OCI-LY1 (cell line): ENCODE data around the gene MPZL1.

ENCODE experiments used
- H2AFZ ChIP-seq: fragments of 200-600 bp; sonication (generic), shearing (Covaris generic); 2 replicates; pipeline ENCODE4 v1.6.0; 2014; ENCODE audit warnings: antibody characterized with exemption, mild to moderate bottlenecking, low read length
- H3F3A ChIP-seq: fragments of 200-600 bp; sonication (generic), shearing (Covaris generic); 2 replicates; pipeline ENCODE4 v1.6.0; 2014; ENCODE audit warnings: mild to moderate bottlenecking, antibody characterized with exemption, low read length, moderate library complexity; ENCODE audit not compliant: insufficient read depth
- H3K27ac ChIP-seq: fragments of 200-600 bp; sonication (generic); 2 replicates; pipeline ENCODE4 v1.5.1; 2014; ENCODE audit warnings: low read length, mixed run types, mild to moderate bottlenecking, low read depth; ENCODE audit not compliant: poor library complexity, severe bottlenecking
- H3K27me3 ChIP-seq: fragments of 200-600 bp; sonication (generic); 2 replicates; pipeline ENCODE4 v1.6.0; 2014; ENCODE audit warnings: antibody characterized with exemption, mild to moderate bottlenecking, low read length, moderate library complexity; ENCODE audit not compliant: insufficient read depth
- H3K36me3 ChIP-seq: fragments of 200-600 bp; sonication (generic); 2 replicates; pipeline ENCODE4 v1.6.1; 2014; ENCODE audit warnings: mild to moderate bottlenecking, antibody characterized with exemption, low read length, moderate library complexity, mixed read lengths; ENCODE audit not compliant: insufficient read depth
- H3K4me1 ChIP-seq: fragments of 200-600 bp; sonication (generic); 2 replicates; pipeline ENCODE4 v1.5.1; 2014; ENCODE audit warnings: mild to moderate bottlenecking, low read length, moderate library complexity; ENCODE audit not compliant: insufficient read depth, severe bottlenecking
- H3K4me2 ChIP-seq: fragments of 200-600 bp; sonication (generic), shearing (Covaris generic); 2 replicates; pipeline ENCODE4 v1.6.1; 2014; ENCODE audit warnings: low read length
- H3K4me3 ChIP-seq: fragments of 200-600 bp; sonication (generic); 2 replicates; pipeline ENCODE4 v1.5.1; 2014; ENCODE audit warnings: low read length, low read depth, mild to moderate bottlenecking, mixed read lengths; ENCODE audit not compliant: poor library complexity, severe bottlenecking
- H3K79me2 ChIP-seq: fragments of 200-600 bp; shearing (Covaris generic); 2 replicates; pipeline ENCODE4 v1.6.1; 2016; ENCODE audit warnings: mixed run types, low read length, mixed read lengths; ENCODE audit not compliant: insufficient read depth
- H3K9ac ChIP-seq: fragments of 200-600 bp; sonication (generic), shearing (Covaris generic); 2 replicates; pipeline ENCODE4 v1.6.1; 2014; ENCODE audit warnings: mild to moderate bottlenecking, low read length, mixed read lengths
- H3K9me2 ChIP-seq: fragments of 200-600 bp; sonication (generic), shearing (Covaris generic); 2 replicates; pipeline ENCODE4 v1.6.1; 2014; ENCODE audit warnings: low read depth, mild to moderate bottlenecking, low read length, mixed read lengths
- H3K9me3 ChIP-seq: fragments of 200-600 bp; shearing (Covaris generic); 2 replicates; pipeline ENCODE4 v1.6.1; 2014; ENCODE audit warnings: low read length, mixed read lengths
- H4K20me1 ChIP-seq: fragments of 200-600 bp; sonication (generic), shearing (Covaris generic); 2 replicates; pipeline ENCODE4 v1.6.0; 2016; ENCODE audit warnings: mild to moderate bottlenecking, low read length; ENCODE audit not compliant: insufficient read depth
- CTCF ChIP-seq: fragments of 200-600 bp; sonication (generic), shearing (Covaris generic); IDR thresholded peaks from 2 replicates; pipeline ENCODE4 v1.5.1; 2017; ENCODE audit warnings: mild to moderate bottlenecking, antibody characterized with exemption, low read length, moderate library complexity, mixed read lengths
- EZH2 ChIP-seq: fragments of 200-600 bp; sonication (generic), shearing (Covaris generic); IDR thresholded peaks from 2 replicates; pipeline ENCODE4 v1.8.0; 2017; ENCODE audit warnings: borderline replicate concordance, mixed run types, mild to moderate bottlenecking, antibody characterized with exemption, low read length, moderate library complexity, mixed read lengths

Gene MPZL1

GRCh38 chr1:167687919-167688519, 33.8 kb upstream of the MPZL1 start:
- H4K20me1 ChIP-seq, result no peaks in the 10 kb centered on the region
- H3K79me2 ChIP-seq, result no peaks in the 10 kb centered on the region
- H3K36me3 ChIP-seq, result peaks cover 89% of the 10 kb centered on the region
- H3K4me1 ChIP-seq, result peaks cover 16% of the 10 kb centered on the region
- H3K4me2 ChIP-seq, result no peak overlapping the region
- peak overlapping the region; percentile 52 for H3K27ac ChIP-seq
- H3K9ac ChIP-seq, result no peak overlapping the region
- no peaks in the 10 kb centered on the region for H3F3A ChIP-seq
- no peaks in the 10 kb centered on the region for H3K9me3 ChIP-seq
- H3K27me3 ChIP-seq, result no peaks in the 10 kb centered on the region
- TF ChIP-seq CTCF (peak; percentile 90), EZH2 (no peak)
- no peak overlapping the region for H3K4me3 ChIP-seq
- no peak overlapping the region for H2AFZ ChIP-seq
- H3K9me2 ChIP-seq, result no peaks in the 10 kb centered on the region

- no peak for TF ChIP-seq EZH2
- no peak for TF ChIP-seq CTCF
- Histone ChIP-seq H3K27ac (no peak overlapping the region), H3K79me2 (no peaks in the 10 kb centered on the region)
These were observed 32.2 kb upstream of the MPZL1 start for GRCh38 chr1:167689567-167689920.

GRCh38 chr1:167690053-167690452, 31.7 kb upstream of the MPZL1 start:
- no peaks in the 10 kb centered on the region for H3K9me2 ChIP-seq
- TF ChIP-seq CTCF, result no peak
- no peak for TF ChIP-seq EZH2
- H3K9ac ChIP-seq, result no peak overlapping the region
- no peaks in the 10 kb centered on the region for H3K9me3 ChIP-seq
- no peak overlapping the region for H2AFZ ChIP-seq
- H3K79me2 ChIP-seq, result no peaks in the 10 kb centered on the region
- H3K4me3 ChIP-seq, result no peak overlapping the region
- H3K27ac ChIP-seq, result no peak overlapping the region
- peaks cover 16% of the 10 kb centered on the region for H3K4me1 ChIP-seq
- no peaks in the 10 kb centered on the region for H3K27me3 ChIP-seq
- no peak overlapping the region for H3K4me2 ChIP-seq
- H4K20me1 ChIP-seq, result no peaks in the 10 kb centered on the region
- H3K36me3 ChIP-seq, result peaks cover 89% of the 10 kb centered on the region
- H3F3A ChIP-seq, result no peaks in the 10 kb centered on the region

More at GRCh38 chr1:167689567-167689920, 32.2 kb upstream of the MPZL1 start:
- Histone ChIP-seq H3K4me3 (no peak overlapping the region), H3K9me3 (no peaks in the 10 kb centered on the region), H3K27me3 (no peaks in the 10 kb centered on the region), H3K36me3 (peaks cover 89% of the 10 kb centered on the region), H2AFZ (no peak overlapping the region), H4K20me1 (no peaks in the 10 kb centered on the region), H3K4me1 (peaks cover 16% of the 10 kb centered on the region), H3K9ac (no peak overlapping the region), H3F3A (no peaks in the 10 kb centered on the region), H3K4me2 (no peak overlapping the region), H3K9me2 (no peaks in the 10 kb centered on the region)
